HG02885 (cell line): ENCODE data around the gene STPG4.

Experiments used
- ATAC-seq: cut with Tn5 transposase; IDR thresholded peaks from one replicate; pipeline ENCODE4 v1.9.1; 2021; ENCODE audit warnings: mild to moderate bottlenecking; ENCODE audit not compliant: unreplicated experiment, poor library complexity

STPG4 gene

GRCh38 chr2:47074691-47075090 is 80.4 kb downstream of the STPG4 start:
- ATAC-seq, result no peak

GRCh38 chr2:47073641-47074040 is 81.5 kb downstream of the STPG4 start:
- ATAC-seq, result no peak

DNA sequence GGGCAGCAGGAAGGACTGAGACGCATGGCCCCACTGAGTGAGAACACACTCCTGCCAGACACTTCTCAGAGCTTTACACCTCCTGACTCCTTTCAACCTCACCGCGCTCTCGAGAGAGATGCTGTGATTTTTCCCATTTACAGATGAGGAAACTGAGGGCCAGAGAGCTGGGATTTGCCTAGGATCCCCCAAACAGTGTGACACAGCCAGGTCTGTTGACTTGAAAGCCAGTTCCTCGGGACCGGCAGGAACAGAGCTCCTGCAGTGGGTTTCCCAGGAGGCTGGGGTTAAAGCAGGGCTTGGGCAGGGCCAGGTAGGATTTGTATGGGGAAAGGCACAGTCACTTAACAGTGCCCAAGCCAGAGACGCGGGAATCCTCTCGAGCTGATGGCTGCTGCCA is 81.9 kb downstream of the STPG4 start:
- no peak for ATAC-seq

DNA sequence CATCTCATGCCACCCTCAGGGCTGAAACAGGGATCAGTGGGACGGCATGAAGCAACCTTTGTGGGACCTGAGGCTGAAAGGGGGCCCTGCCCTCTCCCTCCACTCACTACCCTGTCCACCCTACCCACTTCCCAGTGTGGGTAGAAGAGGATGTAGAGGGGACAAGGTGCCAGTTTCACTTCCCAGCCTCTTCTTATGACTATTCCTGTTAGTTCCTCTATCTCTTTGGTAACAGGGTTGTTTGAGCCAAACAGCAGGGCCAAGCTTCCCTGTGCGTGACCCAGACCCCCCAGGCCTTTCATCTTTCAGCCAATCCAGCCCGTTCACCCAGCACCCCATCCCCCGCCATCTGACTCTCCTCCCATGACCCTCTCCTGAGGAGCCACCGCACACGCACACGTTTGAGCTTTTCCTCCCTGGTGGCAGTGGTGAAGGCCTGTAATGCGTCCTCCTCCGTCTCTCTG is 82.3 kb downstream of the STPG4 start:
- no peak for ATAC-seq

DNA sequence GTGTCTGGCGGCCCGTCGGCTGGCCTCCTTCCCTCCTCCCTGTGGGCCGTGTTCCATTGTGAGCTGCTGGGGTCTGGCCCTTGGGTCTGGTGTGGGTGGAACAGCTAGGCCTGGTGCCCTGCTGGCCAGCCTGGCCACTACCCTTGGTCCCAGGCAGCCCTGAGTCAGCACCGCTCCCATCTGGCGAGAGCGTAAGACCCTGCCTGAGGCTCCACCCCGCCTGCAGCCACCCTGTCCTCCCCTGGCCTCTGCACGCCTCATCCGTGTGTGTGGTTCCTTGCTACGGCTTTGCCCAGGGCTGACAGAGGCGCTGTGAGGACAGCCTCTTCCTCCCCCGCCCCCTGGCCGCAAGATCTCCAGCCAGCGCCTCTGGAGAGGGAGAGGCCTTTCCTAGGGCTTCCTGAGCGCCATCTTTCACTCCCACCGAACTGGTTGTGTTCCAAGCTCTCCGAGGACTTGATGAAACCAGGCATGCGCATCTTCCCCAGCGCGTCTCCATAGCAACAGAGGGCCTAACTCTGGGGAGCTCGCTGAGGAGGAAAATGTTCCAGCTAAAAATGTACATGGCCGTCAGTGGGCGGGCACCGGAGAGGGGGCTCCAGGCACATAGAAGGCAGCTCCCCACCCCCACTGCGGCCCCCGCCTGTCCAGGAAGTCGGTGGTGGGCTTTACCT is 83.0 kb downstream of the STPG4 start:
- ATAC-seq, result no peak

GRCh38 chr2:47070920-47071824 is 83.9 kb downstream of the STPG4 start:
- ATAC-seq, result peak; percentile 85

- ATAC-seq, result no peak
Measured at GRCh38 chr2:47070155-47070919, 84.8 kb downstream of the STPG4 start.

GRCh38 chr2:47069628-47070154 is 85.4 kb downstream of the STPG4 start:
- ATAC-seq, result no peak

DNA sequence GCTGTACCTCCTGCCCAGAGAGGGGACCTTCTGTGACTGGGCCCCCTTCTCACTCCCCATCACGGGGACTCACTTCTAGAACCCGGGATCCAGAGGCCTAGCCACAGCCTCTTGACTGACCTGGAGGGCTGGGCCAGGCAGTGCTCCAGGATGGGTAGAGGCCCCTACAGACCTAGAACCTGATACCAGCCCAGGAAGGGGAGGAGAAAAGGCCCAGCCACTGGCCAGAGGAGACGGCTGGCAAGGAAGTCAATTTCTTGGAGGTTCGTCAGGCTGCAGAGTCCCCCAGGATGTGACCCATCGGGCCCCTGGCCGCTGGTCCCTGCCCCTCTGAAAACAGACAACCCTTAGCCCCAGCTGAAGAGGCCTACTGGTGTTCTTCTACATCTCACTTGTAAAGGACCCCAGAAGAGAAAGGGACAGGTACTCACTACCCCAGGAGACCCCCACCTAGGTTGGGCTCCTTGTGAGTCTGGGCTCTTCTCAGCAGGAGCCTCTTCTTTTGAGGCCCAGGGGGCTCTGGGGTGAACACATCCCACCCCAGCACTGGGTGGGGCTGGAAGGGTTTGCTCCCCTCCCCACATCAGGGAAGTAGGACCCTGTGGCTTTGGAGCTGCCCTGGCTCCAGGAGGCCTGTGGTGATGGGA is 86.0 kb downstream of the STPG4 start:
- no peak for ATAC-seq

DNA sequence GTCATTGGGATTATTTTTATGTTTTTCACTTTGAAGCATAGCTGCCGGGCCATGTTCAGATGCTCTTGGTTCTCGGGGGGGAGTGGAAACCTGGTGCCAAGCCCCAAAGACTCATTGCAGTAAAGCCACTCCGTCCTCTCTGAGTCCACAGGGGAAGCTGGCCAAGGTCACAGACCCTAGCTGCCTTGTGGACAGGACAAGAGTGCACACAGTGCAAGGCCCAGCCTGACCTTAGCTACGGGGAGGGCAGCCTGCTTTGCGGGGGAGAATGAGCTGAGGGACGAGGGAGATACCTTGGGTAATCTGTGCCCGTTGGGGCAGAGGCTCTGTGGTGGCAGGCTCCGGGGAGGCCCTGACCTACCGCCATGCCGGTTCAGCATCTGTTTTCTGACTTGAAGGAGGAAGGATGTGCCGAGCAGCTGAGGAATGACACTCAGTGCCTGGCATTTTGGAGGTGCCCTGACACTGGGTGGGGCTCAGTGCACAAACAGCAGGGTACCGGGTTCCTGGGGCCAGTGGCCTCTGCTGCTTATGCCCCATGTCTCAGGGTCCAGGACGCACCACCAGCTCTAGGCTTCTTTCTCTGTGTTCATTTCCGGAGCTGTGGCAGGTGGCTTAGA is 87.2 kb downstream of the STPG4 start:
- ATAC-seq, result no peak

DNA sequence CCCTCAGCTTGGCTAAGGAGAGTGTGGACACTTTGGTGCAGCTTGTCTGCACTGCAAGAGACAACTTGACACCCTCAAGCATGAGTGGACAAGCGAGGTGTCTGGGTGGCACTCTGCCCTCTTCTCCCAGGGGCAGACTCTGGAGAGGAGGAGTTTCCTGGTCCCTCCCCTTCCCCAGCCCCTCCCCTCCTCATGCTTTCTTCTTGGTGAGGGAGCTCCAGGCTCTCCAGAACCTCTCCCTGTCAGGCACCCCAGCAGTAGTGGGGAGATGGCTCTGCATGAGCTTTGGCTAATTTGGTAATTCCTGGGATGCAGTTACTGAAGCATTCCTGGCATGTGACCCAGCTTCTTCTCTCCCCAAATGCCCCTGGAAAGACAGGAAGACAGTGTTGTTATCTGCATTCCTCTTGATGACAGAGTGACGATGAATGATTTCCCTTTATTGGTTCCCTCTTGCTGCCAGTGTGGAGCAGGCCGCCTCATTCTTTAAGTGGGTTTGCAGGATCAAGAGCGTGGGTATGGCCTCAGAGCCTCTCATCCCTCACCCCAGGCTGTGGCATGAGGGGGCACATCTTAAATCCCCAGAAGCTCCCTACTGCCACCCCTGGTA is 89.2 kb downstream of the STPG4 start:
- no peak for ATAC-seq

DNA sequence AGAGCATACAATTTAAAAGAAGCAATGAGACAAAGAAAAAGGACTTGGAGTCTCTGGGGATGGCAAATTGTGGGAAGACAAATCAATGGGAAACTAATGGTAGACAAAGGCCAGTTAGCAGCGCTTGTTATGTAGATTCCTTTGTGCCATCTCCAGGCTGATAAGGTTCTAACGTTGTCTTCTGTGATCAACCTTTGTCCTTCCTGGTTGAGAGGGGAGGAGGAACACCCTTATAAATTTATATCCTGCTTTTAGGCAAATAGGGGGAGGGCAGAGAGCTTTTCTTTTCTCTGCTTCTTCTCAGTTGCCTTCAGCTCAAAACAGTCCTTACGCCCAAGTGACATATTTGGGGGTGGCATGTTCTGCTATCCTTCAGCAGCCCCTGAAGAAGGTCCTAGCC is 89.8 kb downstream of the STPG4 start:
- no peak for ATAC-seq

- ATAC-seq, result no peak
Measured at GRCh38 chr2:47064106-47064505, 91.0 kb downstream of the STPG4 start.

- ATAC-seq, result no peak
Measured at GRCh38 chr2:47063538-47063930, 91.6 kb downstream of the STPG4 start.

GRCh38 chr2:47062681-47063537 is 92.2 kb downstream of the STPG4 start:
- no peak for ATAC-seq

DNA sequence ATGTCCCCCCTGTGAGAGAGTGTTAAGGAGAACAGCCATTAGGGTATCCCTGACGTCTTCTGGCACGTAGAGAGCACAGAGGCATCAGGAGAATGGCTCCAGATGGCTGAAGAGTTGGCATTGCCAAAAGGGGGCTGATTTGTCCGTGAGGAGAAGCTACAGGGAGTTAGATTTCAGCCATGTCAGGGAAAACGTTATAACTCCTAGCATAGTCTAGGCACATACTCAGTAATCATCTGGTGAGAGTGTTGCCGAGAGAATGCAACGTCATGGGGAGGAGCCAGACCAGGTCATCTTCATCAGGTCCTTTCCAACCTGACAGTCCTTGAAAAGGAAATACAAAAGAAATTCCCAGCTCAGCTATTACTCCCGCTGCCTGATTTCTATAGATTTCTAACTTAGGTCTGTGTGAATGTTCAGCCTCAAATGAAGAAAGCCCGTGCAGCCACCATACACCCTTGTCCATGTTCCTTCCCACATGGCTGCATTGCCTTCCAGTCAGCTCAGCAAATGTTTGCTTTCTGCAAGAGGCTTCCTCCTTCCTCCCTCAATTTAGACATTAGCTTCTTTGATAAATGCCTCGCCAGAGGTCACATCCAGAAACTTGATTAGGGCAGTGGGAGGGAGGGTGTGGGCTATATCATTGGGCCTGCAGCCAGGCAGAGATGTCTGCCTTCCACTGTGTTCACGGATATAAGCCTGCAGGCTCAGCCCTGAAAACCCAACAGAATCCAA is 93.0 kb downstream of the STPG4 start:
- ATAC-seq, result no peak

- no peak for ATAC-seq
Measured at GRCh38 chr2:47060652-47061170, 94.4 kb downstream of the STPG4 start.
